HL-60/S4 treated with phorbol 12-myristate 13-acetate at 8.2 ng/mL for 4 days and 3 days (cell line): ENCODE data around the gene HEATR5A.
"Not testable (repeated sequence)": the region's sequence is repeated elsewhere in the genome, so short reads cannot be mapped to it uniquely, and the experiment has no call there.

ENCODE experiments used
- in situ Hi-C: fragments of 300-500 bp; cut with MboI; formaldehyde crosslinking; loops from 2 replicates; pipeline ENCODE4 v1.15.0; 2022; ENCODE audit warnings: low sequenced_read_pairs

Gene HEATR5A

DNA sequence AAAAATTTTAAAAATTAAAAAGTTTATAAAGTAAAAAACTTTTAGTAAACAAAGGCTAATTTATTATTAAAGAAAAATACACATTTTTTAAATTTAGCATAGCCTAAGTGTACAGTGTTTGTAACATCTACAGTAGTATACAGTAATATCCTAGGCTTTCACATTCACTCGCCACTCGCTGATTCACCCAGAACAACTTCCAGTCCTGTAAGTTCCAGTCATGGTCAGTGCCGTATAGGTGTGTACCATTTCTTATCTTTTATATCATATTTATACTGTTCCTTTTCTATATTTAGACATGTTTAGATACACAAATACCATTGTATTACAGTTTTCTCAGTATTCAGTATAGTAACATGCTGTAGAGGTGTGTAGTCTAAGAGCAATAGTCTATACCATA is 28.9 kb downstream of the HEATR5A start:
- in situ Hi-C loops: no loop called here

DNA sequence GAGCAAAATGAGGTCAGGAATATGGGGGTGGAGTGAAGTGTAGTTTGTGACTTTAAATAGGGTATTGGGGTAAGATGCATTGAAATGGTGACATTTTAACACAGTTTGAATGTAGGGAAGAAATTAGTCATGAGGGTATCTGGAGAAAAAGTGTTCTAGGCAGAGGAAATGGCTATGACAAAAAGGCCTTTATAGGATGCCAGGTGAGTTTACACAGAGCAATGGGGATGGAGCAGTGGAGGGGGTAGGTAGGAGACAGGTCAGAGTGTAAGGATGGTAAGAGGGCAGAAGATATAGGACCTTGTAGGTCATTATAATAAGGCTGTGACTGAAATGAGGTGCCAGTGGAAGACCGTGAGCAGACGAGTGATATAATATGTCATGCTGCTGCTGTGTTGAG is 30.4 kb downstream of the HEATR5A start:
- in situ Hi-C loops: no loop called here

DNA sequence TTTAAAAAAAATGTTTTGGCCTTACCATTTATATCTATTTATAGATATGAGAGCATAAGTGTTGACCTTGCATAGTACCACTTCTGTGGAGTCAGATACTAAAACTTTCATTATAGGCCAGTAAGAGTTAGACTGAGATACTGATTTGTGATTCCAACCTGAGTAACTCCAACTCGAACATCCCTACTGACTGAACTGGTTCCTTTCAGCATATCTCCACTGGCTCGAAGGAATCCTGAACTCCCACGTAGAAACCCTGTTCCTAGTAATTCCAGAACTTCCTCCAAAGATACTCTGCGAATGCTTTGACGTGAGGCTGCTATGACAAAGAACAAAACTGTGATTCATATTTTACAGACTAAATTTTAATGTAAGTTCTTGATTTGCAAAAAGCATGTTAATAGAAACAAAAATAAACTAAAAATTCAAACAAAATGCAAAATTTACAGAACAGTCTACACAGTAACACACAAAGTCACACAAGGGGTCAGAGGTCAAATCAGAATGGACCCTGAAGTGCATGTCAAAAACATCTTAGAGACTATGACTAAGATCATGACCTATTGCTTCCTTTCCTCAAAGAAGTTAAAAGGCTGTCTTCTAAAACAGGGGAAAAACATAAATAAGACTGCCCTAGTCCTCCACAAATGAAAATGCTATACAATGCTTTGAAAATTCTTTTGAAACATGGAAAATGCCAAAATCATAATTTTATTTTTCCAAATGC is 31.5 kb downstream of the HEATR5A start:
- in situ Hi-C loops: no loop called here

DNA sequence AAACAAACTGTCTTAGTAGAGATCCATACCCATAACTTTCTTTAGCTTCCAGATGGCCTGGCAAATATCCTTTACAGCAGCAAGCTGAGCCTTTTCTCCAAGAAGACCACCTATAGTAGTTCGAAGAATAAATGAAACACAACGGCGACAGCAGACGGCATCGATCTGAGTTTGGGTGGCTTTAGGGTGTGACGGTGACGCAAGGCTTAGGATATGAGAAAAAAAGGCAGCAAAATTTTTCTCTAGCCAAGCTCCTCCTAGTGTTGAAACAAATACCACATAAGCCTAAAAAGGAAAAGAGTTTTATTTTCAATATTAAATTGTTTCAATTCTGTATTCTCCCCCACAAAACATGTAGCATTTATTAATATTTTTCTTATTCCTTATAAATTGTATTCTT is 33.3 kb downstream of the HEATR5A start:
- in situ Hi-C loops: no loop called here

DNA sequence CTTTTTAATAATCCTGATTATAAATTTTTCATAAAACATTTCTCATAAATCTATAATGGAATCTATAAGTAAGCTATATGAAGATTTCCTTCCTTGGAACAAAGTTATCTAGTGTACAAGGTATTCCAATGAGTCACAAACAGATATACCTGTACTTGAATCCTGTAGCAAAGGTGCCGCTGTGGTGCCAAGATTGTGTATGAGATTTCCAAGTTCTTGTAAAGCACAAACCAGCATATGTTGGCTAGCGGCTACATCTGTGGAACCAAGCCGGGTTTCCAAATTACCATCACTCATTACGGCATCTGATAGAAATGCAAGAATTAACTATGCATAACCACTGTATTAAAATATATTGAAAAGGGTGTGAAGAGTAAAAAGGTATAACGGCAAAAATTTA is 34.1 kb downstream of the HEATR5A start:
- in situ Hi-C loops: no loop called here

DNA sequence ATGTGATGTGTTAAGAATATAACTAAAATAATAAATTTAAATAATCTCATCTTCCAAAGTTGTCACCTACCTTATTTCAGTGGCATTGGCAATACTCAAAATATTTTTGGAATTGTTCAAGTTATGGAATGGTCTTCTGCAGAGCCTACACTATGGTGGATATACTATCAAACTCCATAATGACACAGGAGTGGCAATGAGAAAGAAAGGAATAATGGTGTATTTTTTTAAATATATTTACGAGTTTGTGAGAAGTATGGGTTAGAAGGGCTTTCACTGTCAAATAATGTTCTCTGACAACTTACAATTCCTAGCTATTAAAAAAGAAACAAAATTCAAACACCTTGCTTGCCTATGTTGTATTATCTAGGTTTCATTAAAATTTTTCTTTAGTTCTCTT is 38.1 kb downstream of the HEATR5A start:
- in situ Hi-C loops: no loop called here

DNA sequence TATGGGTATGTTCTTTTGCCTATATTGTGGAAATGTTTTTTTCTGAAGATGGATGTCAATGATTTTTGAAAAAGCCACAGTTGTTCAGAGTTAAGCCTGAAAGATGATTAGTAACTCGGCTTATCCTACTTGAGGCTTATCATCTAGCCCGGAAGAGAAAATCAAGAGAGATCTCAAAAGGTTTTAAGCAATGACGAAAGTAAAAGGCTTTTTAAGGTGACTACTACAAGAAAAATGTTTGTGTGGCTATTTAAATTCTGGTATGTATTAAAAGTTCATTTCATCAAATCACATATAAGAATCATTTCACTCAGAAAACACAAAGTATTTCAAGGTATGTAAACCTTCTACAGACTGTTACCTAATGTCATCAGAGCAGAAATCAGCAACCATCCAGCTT is 40.2 kb downstream of the HEATR5A start:
- in situ Hi-C loops: no loop called here

DNA sequence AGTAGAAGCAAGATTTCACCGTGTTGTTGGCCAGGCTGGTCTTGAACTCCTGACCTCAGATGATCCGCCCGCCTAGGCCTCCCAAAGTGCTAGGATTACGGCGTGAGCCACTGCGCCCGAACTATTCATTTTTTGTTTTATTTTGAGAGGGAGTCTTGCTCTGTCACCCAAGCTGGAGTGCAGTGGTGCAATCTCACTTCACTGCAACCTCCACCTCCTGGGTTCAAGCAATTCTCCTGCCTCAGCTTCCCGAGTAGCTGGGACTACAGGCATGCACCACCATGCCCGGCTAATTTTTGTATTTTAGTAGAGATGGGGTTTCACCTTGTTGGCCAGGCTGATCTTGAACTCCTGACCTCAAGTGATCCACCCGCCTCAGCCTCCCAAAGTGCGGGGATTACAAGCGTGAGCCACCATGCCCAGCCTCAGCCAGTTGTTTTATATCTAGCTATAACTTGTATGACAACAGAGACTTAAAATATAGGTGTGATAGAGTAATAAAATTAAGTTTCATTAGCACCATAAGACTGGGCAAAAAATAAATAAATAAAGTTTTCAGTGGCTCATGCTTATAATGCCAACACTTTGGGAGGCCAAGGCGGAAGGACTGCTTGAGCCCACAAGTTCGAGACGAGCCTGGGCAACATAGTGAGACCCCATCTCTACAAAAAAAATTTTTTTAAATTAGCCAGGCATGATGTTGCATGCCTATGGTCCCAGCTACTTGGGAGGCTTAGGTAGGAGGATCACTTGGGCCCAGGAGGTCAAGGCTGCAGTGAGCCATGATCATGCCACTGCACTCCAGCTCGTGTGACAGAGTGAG is 41.0 kb downstream of the HEATR5A start:
- in situ Hi-C loops: not testable (repeated sequence)

DNA sequence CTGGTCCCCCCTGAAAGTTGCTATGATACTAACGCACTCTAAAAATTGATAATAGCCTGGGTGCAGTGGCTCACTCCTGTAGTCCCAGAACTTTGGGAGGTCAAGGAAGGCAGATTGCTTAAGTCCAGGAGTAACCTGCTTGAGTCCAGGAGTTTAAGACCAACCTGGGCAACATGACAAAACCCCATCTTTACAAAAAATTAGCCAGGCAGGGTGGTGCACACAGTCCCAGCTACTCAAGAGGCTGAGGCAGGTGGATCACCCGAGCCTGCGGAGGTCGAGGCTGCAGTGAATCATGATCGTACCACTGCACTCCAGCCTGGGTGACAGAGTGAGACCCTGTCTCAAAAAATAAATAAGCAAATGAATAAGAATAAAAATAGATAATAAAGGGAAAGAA is 42.9 kb downstream of the HEATR5A start:
- in situ Hi-C loops: no loop called here

DNA sequence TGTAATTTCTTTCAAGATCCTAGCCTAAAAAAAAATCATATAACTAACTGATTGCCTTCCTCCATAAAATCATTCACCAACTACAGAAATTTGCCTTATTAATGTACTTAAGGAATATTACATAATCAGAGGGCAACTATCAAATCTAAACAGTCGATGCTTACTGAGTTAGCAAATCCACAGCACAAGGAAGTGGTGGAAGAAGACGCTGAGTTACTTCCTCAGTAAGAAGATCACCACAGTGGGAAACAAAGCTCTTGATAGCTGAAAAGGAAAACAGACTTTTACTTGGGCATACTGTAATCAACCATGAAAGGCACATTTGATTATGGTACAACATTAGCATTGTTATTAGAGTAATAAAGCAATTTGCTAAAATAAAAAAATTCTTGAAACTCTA is 48.7 kb downstream of the HEATR5A start:
- in situ Hi-C loops: loop anchor here (25.0 kb wide), 1 partner anchor 184 kb away; no protein-coding TSS in a partner anchor

DNA sequence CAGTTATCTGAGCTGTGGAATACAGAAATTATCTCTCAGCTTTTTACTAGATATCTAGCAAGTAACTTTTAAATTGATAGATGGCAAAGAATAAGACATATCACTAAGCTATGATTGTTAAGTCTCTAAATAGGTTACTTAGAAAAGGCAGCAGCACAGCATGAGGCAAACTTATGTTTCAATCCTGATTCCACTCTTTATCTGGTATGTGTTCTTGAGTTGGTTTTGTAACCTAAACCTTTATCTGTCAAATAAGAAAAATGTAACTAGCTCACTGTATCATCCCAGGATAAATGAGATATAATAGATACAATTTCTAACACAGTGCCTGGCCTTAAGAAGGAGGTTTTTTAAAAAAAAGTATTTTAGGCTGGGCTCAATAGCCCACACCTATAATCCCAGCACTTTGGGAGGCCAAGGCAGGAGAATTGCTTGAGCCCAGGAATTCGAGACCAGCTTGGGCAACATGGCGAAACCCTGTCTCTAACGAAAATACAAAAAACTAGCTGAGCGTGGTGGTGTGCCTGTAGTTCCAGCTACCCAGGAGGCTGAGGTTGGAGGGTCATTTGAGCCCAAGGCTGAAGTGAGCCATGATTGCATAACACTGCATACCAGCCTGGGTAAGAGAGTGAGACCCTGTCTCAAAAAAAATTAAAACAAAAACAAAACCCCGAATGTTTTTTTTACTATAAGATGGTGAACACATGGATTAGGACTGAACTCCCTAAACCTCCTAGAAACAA is 56.8 kb downstream of the HEATR5A start:
- in situ Hi-C loops: loop anchor here (25.0 kb wide), 1 partner anchor 176 kb away; no protein-coding TSS in a partner anchor

DNA sequence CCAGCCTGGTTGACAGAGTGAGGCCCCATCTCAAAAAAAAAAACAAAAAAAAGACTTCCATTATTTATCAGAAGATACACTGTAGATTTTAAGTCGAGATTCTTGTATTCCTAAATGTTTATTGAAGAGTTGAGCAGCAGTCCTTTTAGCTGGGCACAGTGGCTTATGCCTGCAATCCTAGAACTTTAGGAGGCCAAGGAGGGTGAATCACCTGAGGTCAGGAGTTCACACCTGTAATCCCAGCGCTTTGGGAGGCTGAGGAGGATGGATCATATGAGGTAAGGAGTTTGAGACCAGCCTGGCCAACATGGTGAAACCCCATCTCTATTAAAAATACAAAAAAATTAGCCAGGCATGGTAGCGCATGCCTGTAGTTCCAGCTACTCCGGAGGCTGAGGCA is 57.6 kb downstream of the HEATR5A start:
- in situ Hi-C loops: loop anchor here (25.0 kb wide), 1 partner anchor 175 kb away; no protein-coding TSS in a partner anchor

DNA sequence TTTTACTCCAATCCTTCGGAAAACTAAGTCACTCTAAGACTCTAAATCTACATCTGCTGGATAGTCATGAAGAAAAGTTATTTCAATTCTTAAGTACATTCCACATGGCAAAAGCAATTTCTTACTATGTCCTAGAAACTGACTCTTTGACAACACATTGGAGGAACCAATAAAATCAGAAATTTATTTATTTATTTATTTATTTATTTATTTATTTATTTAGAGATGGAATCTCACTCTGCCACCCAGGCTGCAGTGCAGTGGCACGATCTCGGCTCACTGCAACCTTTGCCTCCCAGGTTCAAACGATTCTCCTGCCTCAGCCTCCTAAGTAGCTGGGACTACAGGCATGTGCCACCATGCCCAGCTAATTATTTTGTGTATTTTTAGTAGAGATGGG is 58.6 kb downstream of the HEATR5A start:
- in situ Hi-C loops: loop anchor here (25.0 kb wide), 1 partner anchor 174 kb away; no protein-coding TSS in a partner anchor

DNA sequence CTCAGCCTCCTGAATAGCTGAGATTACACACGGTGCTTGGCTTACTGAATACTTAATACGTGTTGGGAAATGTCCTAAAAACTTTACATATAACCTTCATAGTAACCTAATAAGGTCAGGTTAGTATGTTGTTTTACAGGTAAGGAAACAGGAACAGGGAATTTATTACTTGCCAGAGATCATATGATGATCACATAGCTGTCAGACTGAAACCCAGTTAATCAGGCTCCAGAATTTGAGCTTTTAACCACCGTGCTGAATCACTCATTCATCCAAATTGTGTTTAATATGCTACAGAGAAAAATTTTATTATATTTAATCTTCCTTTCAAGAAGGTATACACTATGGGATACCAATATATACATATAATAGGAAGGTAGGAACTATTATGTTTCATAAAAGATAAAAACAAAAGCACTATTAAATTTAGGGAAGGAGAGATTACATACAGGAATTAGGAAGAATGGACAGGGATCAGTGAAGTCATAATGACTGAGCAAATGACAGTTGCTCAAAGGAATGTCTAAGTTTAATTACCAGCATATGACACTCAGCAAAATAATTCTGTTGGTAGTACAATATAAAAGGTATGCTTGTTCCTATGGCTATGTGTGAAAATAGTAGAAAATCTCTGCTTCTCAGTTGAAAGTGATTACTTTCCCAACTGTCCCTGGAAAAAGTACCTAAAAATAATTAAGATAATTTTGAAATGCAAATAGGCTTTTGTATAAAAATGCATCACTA is 59.3 kb downstream of the HEATR5A start:
- in situ Hi-C loops: loop anchor here (25.0 kb wide), 1 partner anchor 174 kb away; no protein-coding TSS in a partner anchor

DNA sequence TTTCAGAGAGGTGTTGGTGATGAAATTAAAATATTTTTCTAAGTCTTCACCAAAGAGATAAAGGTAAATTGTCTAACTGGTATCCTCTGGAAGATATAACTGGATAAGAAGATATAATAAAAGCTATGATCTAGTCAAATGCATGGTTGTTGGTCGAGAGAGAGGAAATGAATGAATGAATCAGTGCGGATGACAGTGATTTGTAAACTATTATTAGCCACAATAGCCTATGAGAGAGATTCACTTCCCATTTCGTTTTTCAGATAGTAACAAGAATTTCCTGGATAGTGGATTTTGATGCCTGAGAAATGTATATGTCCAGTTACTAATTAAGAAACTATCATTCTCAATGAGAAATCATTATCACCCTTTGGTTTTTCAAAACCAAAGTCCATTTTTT is 63.1 kb downstream of the HEATR5A start:
- in situ Hi-C loops: loop anchor here (10.0 to 25.0 kb wide), 2 partner anchors 92 to 170 kb away; no protein-coding TSS in a partner anchor

DNA sequence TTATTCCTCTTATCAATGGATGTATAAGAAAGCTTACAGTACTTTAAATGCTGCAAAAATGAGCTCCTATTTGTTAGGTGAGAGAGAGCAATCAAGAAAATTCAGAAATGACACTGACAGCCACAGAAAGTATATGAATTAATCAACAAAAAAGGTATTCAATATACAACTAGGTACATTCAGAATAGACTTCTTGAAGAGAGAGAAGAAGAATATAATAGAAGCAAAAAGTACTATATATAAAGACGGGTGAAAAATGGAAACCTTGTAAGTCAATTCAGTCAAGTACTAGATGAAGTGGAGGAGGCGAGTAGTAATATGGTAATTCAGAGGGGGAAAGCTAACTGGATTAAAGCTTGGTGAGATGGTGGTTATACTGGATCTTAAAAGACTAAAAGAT is 74.3 kb downstream of the HEATR5A start:
- in situ Hi-C loops: no loop called here

DNA sequence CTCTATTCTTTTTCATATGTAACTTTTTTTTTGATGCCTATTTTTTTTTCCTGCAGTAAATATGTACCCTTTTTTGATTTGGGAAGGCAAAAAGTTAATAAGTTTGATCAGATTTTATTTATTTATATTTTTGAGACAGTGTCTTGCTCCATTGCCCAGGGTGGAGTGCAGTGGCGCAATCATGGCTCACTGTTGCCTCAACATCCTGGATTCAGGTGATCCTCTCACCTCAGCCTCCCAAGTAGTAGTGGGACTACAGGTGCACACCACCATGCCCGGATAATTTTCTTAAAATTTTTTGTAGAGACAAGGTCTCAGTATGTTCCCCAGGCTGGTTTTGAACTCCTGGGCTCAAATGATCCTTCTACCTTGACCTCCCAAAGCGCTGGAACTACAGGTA is 79.1 kb downstream of the HEATR5A start:
- in situ Hi-C loops: no loop called here

DNA sequence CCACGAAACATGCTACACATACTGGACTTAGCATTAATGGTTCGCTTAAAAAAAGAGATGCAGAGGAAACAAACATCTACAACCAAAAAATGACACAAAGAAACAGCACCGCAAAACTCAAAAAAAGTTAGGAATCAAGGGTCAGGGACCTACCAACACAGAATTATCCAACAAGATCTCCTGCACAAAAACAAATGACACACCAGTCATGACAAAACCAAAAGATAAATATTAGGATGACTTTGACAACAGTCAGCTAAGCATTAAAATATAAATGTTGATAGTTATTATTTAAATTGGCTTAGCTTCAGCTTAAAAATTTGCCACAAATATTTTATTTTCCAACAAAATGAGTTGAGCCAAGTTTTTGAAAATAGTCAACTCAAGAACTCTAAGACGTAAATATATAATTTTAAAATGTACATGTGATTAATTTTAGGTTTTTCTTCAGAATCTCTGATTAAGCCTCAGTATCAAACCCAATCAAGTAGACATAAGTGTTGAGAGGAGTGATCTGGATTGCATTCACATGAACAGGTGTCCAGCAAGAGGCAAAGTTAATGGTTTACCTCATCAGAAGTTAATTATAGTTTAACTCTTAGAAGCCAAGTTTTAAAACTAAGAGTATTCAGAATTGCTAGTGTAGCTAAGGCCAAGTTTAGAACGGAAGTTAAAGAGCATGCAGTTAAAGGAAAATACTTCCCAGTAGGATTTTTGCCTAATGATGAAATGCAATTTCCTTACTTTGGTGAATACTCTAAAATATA is 79.9 kb downstream of the HEATR5A start:
- in situ Hi-C loops: no loop called here

DNA sequence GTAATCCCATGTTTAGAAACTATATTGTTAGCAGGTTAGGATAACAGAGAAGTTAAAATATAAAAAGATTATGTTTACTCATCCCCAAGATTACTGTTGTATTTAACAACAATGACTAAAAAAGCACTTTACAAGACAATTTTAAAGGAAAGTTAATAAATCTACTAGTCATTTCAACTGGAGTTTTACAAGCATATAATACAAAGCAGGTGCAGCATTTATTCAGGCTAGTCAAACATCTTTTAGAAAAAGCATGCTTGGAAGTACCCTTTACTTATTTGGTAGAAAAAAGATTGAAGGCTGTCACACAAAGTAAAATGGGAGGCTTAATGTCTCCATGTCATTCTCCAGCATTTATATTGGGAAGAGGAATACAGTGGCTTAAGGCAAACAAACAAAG is 80.6 kb downstream of the HEATR5A start:
- in situ Hi-C loops: no loop called here

DNA sequence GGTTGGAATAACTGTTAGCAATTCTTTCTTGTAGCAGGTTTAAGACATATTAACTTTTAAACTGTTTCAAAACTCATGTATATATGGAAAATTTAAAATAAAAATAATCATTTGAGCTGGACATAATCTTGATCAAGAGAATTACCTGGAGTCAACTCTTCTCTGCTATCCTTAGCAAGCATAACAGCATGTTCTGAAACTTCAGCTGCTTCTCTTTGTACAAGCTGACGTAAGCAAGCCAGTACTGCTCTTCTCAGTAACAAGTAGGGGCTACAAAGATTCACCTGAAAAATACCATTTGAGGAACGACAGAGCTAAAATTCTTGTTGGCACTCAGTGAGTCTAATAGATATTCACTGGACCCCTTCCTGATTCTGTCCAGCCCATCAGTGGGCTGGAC is 83.0 kb downstream of the HEATR5A start:
- in situ Hi-C loops: no loop called here
